GM23338 (cell line): ENCODE data around the gene USP6NL.

ENCODE experiments used
- CREB1 ChIP-seq: fragments of 250-450 bp; sonication (Bioruptor Pico); IDR thresholded peaks from 2 replicates; pipeline ENCODE4 v1.5.0; 2020; ENCODE audit warnings: low read depth, mild to moderate bottlenecking, moderate library complexity
- CTCF ChIP-seq, 2 experiments: fragments of 200-600 bp in 1 of 2; sonication (generic) in 1 of 2; conservative IDR thresholded peaks; 2 replicates each; pipeline versions ENCODE4 v1.5.1 to v1.6.1; 2016 to 2017; ENCODE audit warnings: antibody characterized with exemption in 2 of 2, low read depth in 2 of 2, mild to moderate bottlenecking in 2 of 2, moderate library complexity in 1 of 2
- EZH2 ChIP-seq: fragments of 200-600 bp; sonication (generic); IDR thresholded peaks from one replicate; pipeline ENCODE4 v1.8.0; 2017; ENCODE audit warnings: antibody characterized with exemption, mild to moderate bottlenecking, low read depth; ENCODE audit not compliant: unreplicated experiment
- EZH2phosphoT487 ChIP-seq: fragments of 200-600 bp; sonication (generic); IDR thresholded peaks from one replicate; pipeline ENCODE4 v1.8.1; 2018; ENCODE audit warnings: antibody characterized with exemption; ENCODE audit not compliant: unreplicated experiment
- JUNB ChIP-seq: IDR thresholded peaks from one replicate; pipeline ENCODE4 v1.6.1; 2016; ENCODE audit warnings: antibody characterized with exemption; ENCODE audit not compliant: unreplicated experiment
- POLR2AphosphoS5 ChIP-seq: IDR thresholded peaks from 2 replicates; pipeline ENCODE4 v1.6.1; 2016; ENCODE audit warnings: antibody characterized with exemption, low read depth
- REST ChIP-seq: IDR thresholded peaks from one replicate; pipeline ENCODE4 v1.6.1; 2018; ENCODE audit warnings: antibody characterized with exemption; ENCODE audit not compliant: unreplicated experiment
- ZNF331 ChIP-seq: fragments of 250-450 bp; sonication (Bioruptor Pico); IDR thresholded peaks from 2 replicates; pipeline ENCODE4 v1.5.0; 2020; ENCODE audit warnings: low read depth, mild to moderate bottlenecking, moderate library complexity

GRCh38 chr10:11431216-11431555, 180.3 kb downstream of the USP6NL start:
- no peak for TF ChIP-seq POLR2AphosphoS5
- no peak for TF ChIP-seq CTCF (conservative IDR thresholded peaks at IDR 0.05; ENCODE audit: low read depth in 2 of 2)
- no peak for TF ChIP-seq EZH2
- no peak for TF ChIP-seq REST
- no peak for TF ChIP-seq JUNB
- TF ChIP-seq ZNF331 (CRISPR knock-in tag), result no peak
- no peak for TF ChIP-seq CREB1
- no peak for TF ChIP-seq EZH2phosphoT487
